ENCODE data around the gene MRPL24.

The MRPL24 gene

DNA sequence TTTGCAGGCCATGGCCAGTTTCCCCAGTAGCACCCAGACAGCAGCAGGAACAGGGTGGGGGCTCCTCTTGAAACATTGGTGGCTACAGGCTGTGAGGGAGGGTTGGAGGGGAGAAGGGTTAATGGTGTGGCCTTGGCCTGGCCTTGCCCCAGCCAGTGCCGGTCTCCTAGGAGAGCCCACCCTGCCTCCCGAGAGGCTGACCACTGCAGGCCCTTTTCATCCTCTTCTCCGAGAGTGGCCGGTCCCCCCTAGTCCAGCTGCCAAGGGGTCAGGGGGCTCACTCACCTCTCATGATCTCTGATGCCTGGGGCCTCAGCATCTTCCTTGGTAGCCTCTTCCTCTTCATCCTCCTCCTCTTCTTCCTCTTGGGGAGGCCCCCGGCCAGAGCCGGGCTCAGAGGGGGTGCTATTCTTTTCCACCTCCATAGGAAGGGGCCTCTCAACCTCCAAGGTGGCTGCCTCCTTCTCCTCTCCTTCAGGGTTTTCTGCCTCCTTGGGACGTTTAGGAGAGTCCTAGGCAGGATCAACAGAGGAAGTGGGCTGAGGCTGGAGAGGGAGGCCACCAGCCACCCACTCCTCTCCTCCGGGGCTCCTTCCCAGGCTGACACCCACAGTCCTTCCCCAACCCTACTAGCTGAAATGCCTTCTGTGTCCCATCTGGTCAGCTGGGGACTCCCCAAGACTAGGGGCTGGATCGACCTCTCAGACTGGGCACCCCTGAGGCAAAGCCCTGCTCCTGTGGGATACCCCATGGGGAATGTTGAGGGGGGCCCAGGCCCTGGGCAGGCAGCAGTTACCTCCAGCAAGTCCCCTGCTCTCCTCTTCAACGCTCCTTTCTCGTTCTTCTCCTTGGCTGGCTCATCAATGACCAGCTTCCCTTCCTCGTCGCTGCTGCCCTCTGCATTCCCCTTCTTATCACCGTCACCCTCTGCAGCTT, 2.7 kb upstream of the MRPL24 start:
- no peak for DNase-seq (ENCODE audit: low read depth)

DNA sequence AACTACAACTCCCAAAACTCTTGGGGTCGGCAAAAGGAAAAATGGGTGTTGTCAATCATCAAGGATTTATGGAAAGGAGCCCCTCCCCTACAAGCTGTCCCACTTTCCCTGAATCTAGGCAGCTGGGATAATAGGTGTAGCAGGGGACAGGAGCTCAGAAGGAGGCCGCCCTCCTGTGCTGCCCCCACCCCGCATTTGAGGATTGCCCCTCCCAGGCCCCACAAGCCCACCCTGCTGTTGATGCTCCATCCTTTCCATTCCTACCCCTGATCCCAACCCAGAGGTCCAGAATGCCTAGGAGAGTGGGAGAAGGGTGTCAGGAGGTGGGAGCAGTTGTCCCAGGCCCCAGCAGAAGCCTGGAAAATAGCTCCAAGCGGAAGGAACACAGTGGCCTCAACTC, 1.9 kb upstream of the MRPL24 start:
- no peak for DNase-seq (ENCODE audit: low read depth)

DNA sequence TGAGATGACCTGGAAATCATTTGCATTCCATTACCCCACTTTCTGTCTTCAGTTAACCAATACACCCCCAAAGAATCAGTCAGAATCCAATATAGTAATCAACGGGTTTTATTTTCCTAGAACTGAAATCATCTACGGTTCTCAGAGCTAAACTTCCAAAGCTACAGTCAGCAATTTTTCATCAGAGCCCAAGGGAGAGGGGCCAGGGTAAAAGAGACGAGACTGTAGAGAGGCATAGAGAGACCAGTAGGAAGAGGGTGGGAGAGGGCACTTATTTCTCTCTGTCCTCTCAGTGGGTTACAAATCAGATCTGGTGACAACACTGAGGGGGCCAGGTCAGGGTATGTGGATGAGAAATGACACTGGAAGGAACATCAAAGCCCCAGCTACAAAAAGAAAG, 1.1 kb upstream of the MRPL24 start:
- no peak for DNase-seq (ENCODE audit: low read depth)

DNA sequence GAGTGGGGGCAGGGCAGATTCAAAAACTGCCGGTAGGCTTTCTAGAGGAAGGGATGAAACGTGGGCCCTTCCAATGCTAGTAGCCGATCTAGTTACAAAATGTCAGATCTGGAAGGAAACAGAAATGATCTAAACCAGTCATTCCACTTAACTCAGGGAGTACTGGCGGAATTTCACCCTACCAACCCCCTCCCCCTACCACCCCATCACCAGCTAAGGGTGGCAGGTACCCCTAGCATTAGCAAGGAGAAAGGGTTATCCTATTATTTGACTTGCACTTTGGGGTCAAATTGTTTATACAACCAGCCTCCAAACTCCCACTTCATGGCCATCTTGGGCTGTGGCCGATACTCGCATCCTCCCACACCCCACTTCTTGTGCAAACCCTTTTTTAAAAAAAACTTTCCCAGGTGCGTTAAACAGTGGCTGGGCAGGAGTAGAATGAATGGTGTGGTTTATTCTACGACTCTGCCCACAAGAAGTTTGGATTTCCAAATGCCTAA, 644 bp upstream of the MRPL24 start:
- DNase-seq (ENCODE audit: low read depth) = no peak

DNA sequence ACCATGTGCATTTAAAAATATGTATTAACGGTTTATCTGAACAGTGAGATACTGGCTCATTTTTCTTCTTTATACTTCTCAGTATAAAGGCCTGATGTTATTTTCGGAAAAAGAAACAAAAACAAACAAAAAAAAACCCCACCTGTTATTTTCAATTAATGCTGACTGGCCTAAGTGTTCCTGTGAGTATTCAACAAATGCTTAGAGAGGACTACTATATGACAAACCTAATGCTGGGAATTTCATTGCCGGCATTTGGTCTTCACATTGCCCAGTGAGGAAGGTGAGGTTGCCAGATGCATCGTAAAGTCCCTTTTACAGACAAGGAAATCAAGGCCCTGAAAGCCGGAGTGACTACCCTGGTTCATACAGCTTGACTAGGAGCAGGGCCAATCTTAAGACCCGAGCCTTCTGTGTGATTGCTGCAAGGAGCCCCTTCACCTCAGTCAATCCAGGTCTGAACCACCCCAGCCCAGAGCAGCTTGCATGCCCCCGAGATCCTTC, 599 bp downstream of the MRPL24 start:
- DNase-seq (ENCODE audit: low read depth) = no peak

DNA sequence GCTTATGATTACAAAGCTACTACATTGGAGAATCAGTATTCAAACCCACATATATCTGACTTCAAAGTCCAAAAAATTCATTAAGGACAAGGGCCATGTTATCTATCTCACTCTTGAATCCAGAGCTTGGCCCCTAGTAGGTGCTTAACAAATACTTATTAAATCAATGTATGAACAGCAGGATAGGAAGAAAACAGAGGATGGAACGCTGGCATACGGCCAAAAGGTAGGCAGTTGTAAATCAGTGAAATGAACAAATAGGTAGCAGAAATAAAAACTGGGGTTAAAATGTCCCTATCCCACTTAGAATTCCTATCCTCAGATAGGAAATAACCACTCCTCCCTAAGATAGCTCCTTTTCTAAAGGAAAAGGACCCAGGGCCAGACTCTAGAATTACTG, 2.0 kb downstream of the MRPL24 start:
- DNase-seq (ENCODE audit: low read depth) = no peak

DNA sequence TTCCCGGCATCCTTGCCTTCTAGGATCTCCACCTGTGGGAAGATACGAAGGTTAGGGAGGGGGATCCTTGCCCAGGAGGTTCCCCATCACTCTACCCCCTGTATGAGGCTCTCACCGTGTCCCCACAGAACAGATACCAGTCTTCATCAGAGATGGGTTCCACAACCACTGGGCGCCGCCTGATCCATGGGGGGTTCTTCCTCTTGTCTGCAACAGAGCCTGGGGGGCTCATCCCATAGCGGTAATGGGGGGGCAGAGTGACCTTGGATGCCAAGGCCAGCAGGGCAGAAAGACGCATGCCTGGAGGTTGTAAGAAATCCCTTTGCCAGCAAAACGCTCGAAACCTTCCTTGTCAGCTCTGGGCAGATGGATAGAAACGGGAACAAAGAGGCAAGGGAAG, 2.5 kb downstream of the MRPL24 start:
- DNase-seq (ENCODE audit: low read depth) = no peak

DNA sequence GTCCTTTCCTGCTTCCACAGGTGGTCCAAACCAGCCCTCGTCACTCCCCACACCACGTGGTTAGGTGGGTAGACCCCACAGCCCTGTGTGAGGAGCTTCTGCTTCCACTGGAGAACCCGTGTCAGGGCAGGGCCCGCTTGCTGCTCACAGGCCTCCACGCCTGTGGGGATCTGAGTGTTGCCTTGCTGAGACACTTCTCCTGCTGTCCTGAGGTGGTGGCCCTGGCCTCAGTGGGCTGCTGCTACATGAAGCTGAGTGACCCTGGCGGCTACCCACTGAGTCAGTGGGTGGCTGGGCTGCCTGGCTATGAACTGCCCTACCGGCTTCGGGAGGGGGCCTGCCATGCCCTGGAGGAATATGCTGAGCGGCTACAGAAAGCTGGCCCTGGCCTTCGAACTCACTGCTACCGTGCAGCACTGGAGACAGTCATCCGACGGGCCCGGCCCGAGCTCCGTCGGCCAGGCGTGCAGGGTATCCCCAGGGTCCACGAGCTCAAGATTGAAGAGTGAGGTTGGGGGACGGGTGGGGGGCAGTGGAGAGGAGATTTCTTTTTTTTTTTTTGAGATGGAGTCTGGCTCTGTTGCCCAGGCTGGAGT, 6.8 kb downstream of the MRPL24 start:
- no peak for DNase-seq (ENCODE audit: low read depth)

DNA sequence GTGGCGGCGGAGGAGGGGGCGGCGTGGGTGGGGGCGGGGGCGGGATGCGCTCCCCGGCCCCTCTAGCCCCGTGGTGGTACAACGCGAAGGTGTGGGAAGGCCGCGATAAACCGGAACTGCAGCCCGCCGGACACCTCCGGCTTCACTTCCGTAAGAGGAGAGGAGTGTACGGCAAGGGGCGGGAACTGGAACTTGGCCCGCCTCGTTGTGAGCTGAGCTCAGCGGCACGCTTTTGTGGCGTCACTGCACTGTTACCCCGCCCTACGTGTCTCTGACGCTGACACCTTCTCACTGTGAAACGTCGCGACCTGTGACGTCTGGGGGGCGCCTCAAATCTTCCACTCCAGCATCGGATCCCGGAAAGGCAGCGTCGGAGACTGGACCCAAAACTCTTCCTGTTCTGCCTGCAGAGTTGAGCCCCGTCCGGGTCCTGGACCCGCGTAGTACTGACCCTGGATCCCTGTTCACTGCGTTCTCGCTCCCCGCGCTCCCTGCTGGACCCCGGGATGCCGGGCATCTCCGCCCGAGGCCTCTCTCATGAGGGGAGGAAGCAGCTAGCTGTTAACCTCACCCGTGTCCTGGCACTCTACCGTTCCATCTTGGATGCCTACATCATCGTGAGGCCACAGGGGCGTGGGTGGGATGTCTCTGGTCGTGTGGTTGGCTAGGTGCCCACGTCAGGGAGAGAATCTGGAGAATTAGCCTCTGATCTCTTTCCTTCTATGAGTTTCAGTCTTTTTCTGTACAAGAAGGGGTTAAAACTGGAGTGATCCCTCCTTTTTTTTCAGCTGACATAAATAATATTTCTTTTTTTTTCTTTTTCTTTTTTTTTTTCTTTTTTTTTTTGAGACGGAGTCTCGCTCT, 12.1 kb downstream of the MRPL24 start, which contains the start of gene ISG20L2:
Gene ISG20L2 (minus strand): TSS at position 168 of the 864 bp plus-strand sequence. CDS start 1,114 bp downstream, outside the sequence.
- peak; percentile 90 for DNase-seq (ENCODE audit: low read depth)

DNA sequence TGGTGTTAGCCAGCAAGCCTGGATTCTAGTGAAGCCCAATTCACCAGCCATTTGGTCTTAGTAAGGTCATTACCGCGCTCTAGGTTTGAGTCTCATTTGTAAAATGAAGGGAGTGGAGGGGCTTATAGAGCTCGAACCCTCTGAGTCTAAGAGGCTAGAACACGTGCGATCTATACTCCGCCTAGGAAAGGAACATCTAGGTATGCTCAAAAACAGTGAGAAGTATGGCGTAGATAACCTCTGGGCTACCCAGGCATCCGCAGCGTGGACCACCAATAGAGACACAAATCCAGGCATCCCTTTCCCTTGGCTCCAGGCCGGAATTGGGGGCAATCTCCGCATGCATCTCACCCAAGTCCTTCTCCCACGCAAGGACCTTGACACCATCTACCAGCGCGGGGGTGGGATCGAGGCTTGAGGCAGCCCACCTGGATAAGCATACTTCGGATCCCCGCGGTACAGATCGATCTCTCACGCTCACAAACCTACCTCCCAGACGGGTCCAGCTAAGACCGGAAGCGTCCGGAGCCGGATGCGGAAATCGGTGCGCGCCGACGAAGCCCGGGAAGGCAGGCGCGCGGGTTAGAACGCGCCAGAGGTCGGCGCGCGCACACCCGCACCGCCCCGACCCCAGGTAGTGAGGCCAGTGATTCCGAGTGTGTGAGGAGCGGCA, 12.8 kb downstream of the MRPL24 start, which contains the start of gene METTL25B:
Gene METTL25B (plus strand): TSS at position 544 of the 673 bp plus-strand sequence. CDS start 636 bp downstream, outside the sequence.
- peak; percentile 52 for DNase-seq (ENCODE audit: low read depth)

DNA sequence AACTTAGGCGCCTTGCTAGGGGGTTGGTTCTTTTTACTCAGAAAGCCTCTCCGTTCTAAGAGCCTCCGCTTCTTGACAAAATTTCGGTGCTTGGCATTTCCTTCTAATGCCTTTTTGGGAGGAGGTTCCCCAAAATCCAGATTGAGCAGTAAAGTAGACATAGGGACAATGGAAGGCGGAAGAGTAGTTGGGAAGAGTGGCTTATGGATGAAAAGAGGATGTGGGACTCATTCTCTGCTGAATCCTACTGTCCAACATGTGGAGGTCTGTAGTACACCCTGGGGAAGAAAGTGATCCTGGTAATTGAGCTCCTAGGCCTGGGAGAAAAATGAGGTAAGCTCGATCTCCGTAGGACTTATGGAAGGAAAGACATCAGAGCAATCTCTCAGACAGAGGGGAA, 13.4 kb downstream of the MRPL24 start:
- DNase-seq (ENCODE audit: low read depth) = no peak

DNA sequence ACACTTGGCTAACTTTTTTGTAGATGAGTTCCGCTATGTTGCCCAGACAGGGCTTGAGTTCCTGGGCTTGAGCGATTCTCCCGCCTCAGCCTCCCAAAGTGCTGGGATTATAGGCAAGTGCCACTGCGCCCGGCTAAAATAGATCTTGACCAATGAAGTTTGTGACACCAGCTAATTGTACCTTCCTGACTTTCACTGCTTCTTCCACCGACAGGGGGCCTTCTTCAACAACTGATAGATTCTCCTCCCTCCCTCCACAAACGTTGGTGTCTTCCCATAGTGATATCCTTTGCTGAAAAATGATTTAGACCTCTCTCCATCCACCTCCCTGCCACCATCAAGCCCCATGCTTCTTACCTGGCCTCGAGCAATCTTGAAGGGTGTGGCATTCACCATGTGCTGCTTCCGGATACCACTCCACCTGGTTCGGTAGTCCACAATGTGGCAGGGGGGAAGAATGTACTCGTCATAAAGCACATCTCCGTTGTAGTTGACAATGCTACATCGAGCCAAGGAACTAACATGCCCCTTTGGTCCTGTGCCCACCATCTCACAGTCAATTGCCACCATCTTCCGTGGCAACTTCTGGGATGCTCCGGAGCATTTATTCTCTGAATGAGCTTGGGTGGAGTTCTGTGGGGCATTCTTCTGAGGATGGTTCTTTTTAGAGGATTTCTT, 14.2 kb downstream of the MRPL24 start:
- DNase-seq (ENCODE audit: low read depth) = no peak

DNA sequence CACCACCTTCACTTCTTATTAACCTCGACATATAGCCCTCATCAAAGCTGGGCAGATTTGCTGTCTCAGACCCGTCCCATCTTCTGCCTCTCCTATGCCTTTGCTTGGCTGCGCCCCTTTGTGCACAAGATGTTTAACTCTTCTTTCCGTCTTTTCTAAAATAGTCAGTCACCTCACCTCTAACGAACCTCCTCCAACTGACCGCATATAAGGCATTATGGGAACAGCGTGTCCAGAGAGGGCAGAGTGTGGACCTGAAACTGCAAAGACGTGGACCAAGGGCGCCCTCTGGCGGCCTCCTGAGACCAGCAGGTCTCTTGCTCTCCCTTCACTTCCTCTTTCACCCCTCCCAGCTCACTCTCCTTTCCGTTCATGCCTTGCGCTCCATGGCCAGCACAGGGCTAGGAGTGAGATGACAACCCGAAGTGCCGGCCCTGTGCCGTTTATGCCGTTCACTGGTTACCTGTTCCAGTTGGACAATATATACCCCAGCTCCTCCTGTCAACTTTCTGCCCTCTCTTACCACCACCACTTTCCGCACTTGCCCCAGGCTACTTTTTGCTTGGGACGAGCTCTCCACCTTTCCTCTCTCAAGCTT, 15.1 kb downstream of the MRPL24 start:
- DNase-seq (ENCODE audit: low read depth) = peak; percentile 55

DNA sequence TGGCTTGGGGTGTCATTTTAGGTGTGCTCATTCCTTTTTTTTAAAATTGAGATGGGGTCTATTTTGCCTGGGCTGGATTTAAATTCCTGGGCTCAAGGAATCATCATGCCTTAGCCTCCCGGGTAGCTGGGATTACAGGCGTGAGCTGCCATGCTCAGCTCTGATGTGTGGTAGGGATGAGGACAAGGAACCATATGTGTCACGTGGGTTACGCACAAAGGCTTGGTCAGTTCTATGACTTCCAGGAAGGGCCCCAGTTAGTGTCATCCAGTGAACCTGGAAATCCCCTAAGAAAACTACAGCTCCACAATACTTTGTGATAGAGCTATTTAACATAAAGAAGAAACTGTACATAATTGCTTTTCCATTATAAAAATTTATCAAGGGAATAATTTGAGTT, 19.4 kb downstream of the MRPL24 start:
- no peak for DNase-seq (ENCODE audit: low read depth)

DNA sequence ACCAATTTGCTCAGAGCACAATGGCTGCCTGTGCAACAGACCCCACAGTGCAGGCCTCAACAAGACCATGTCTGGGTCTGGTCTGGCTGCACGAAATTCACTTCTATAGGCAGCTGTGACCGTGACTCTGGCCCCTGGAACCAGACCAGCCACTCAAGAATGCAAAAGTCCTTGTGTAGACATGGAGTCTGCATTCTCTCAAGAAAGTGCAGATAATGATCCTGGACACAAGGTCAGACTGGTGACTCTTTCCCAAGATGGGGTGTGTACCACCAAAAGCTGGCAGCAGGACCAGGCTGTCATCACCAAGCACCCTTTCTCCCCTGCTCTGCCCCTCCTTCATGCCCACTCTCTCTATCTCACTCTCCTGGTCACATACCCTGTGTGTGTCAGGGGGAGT, 19.8 kb downstream of the MRPL24 start:
- no peak for DNase-seq (ENCODE audit: low read depth)

DNA sequence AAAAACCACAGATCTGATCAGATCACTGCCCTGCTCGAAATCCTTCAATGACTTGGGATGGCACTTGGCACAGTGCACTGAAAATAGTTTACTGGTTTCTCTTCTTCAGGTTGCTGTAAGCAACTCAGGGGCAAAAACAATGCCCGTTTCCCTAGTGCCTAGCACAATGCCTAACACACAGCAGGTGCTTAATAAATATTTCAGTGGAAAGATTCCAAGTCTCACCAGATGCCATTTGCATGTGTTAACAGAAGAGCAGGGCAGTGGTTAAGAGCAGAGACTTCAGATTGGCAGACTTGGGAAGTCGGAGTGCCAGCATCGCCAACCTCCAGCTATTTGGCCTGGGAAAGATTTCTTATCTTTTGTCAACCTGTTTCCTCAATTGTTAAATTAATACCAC, 23.5 kb downstream of the MRPL24 start:
- no peak for DNase-seq (ENCODE audit: low read depth)

DNA sequence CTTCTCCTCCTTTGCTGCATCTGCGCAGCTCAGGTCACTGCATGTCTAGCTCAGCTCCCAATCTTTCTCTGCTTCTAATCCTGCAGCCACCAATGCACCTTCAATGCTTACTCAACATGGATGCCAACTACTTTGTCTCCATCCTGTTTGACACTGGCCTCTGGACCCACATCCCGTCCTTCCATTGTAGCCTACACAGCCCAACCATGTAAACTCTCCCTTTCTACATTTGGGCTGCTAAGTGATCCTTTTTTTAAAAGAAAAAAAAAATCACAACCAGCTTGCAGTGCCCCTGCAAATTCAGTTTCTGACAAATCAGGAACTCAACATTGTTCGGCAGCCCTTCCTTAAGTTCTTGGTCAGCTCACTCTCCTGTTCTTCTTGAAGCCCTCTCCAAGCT, 26.1 kb downstream of the MRPL24 start:
- DNase-seq (ENCODE audit: low read depth) = no peak

DNA sequence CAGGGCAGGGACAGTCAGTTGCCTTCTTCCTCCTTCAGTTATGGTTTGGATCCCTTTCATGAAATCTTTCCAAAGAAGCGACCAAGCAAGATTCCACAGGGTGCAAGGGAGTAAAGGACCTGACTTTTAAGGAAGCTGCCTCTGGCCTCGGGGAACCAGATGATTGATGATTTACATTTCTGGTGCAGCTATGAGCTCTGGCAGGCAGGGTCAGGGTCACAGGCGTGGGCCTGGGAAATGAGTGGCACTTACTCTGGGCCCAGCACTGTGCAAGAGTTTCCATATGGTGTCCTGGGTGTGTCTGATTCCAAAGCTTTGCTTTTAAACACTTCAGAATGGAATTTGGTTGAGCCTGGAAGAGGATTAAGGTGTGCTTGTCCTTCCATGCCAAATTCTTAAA, 28.3 kb downstream of the MRPL24 start:
- no peak for DNase-seq (ENCODE audit: low read depth)

DNA sequence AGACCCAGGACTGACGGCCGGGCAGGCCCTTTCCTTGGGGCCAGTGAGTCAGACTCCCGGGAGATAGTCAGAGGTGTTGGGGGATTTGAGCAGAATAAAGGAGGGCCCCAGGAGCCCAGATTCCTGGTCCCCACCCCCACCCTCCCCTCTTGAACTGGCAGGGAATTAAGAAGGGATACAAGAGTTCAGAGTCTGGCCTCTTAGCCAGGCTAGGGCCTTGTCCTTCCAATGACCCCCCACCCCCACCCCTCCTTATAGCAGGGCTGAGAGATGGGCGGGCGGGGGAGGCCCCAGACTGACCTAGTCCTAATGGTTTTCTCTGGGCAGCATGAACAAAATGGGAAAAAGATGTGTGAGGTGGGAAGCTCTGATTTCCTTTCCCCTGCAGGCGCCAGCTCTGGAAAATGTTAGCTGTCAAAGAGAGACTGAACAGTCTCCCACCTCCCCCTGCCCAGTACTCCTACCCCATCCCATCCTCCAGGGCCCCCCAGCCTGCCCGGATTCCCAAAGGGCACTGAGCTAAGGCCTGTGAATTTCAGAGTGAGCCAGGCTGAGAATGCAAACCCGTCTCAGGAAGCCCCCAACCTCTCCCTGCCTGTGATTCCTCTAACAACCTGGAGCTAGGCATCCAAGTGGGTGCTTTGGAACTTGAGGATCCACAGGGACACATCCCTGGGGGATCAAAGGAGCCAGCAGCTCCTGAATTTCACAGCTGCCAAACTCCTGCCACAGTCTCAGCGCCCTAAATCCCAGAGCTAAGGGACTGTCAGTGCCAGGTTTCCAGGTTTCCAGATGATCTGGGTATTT, 29.7 kb downstream of the MRPL24 start:
- DNase-seq (ENCODE audit: low read depth) = no peak
